HEK293T (cell line): Measurements from ENCODE around the gene HTRA1.

Source experiments
- ARNT ChIP-seq: fragments of 450-650 bp; IDR thresholded peaks from 2 replicates; pipeline ENCODE4 v1.6.1; 2017; ENCODE audit warnings: mild to moderate bottlenecking
- BHLHE40 ChIP-seq: fragments of 450-650 bp; IDR thresholded peaks from 2 replicates; pipeline ENCODE4 v1.6.1; 2016; ENCODE audit warnings: mild to moderate bottlenecking, moderate library complexity, borderline replicate concordance
- ELF4 ChIP-seq: fragments of 450-650 bp; IDR thresholded peaks from 2 replicates; pipeline ENCODE4 v1.6.1; 2017; ENCODE audit warnings: antibody characterized with exemption
- FOXA1 ChIP-seq: fragments of 450-650 bp; IDR thresholded peaks from 2 replicates; pipeline ENCODE4 v1.6.1; 2016; ENCODE audit warnings: mild to moderate bottlenecking
- FOXK2 ChIP-seq: fragments of 450-650 bp; IDR thresholded peaks from 2 replicates; pipeline ENCODE4 v1.6.1; 2016; ENCODE audit warnings: mild to moderate bottlenecking
- FOXM1 ChIP-seq: fragments of 450-650 bp; IDR thresholded peaks from 2 replicates; pipeline ENCODE4 v1.6.1; 2017; ENCODE audit warnings: mild to moderate bottlenecking, borderline replicate concordance
- HDGF ChIP-seq: fragments of 450-650 bp; IDR thresholded peaks from 2 replicates; pipeline ENCODE4 v1.6.1; 2017; ENCODE audit warnings: antibody characterized with exemption, borderline replicate concordance
- L3MBTL2 ChIP-seq: fragments of 450-650 bp; conservative IDR thresholded peaks from 2 replicates; pipeline ENCODE4 v1.6.1; 2016; ENCODE audit warnings: mild to moderate bottlenecking
- LEF1 ChIP-seq: fragments of 450-650 bp; IDR thresholded peaks from 2 replicates; pipeline ENCODE4 v1.6.1; 2017; ENCODE audit warnings: mild to moderate bottlenecking, borderline replicate concordance
- NFRKB ChIP-seq: fragments of 450-650 bp; IDR thresholded peaks from 2 replicates; pipeline ENCODE4 v1.6.1; 2016; ENCODE audit warnings: mild to moderate bottlenecking, moderate library complexity
- PKNOX1 ChIP-seq: fragments of 450-650 bp; IDR thresholded peaks from 2 replicates; pipeline ENCODE4 v1.6.1; 2016
- SP1 ChIP-seq: fragments of 450-650 bp; IDR thresholded peaks from 2 replicates; pipeline ENCODE4 v1.6.1; 2017
- SUZ12 ChIP-seq: fragments of 450-650 bp; IDR thresholded peaks from 2 replicates; pipeline ENCODE4 v1.6.1; 2016; ENCODE audit warnings: mild to moderate bottlenecking
- TARDBP ChIP-seq: fragments of 450-650 bp; IDR thresholded peaks from 2 replicates; pipeline ENCODE4 v1.6.1; 2016

- TF ChIP-seq SP1 (no peak), FOXA1 (no peak), LEF1 (no peak), SUZ12 (no peak), ELF4 (no peak), TARDBP (no peak), PKNOX1 (no peak), FOXK2 (no peak), ARNT (no peak), FOXM1 (no peak), NFRKB (no peak), HDGF (no peak), L3MBTL2 (no peak), BHLHE40 (no peak)
Observed at GRCh38 chr10:122485670-122486069, 24.3 kb downstream of the HTRA1 start.
